ACC112 (cell line): ENCODE measurements around the gene AKR7A3.
"Not testable (repeated sequence)": the region's sequence is repeated elsewhere in the genome, so short reads cannot be mapped to it uniquely, and the experiment has no call there.

Experiments used
- H2AFZ ChIP-seq: fragments of 200-600 bp; sonication (generic); one replicate; pipeline ENCODE4 v1.6.0; 2017; ENCODE audit warnings: antibody characterized with exemption, low read length; ENCODE audit not compliant: unreplicated experiment
- H3K27ac ChIP-seq: fragments of 200-600 bp; sonication (generic); 2 replicates; pipeline ENCODE4 v1.5.1; 2014; ENCODE audit warnings: low read depth, mild to moderate bottlenecking, antibody characterized with exemption, low read length, moderate library complexity
- H3K27me3 ChIP-seq: fragments of 200-600 bp; sonication (generic); 2 replicates; pipeline ENCODE4 v1.6.1; 2014; ENCODE audit warnings: mild to moderate bottlenecking, antibody characterized with exemption, low read length, moderate library complexity, mixed read lengths; ENCODE audit not compliant: insufficient read depth
- H3K36me3 ChIP-seq: fragments of 200-600 bp; sonication (generic); 2 replicates; pipeline ENCODE4 v1.6.1; 2016; ENCODE audit warnings: mild to moderate bottlenecking, antibody characterized with exemption, low read length, moderate library complexity, mixed read lengths; ENCODE audit not compliant: insufficient read depth
- H3K4me1 ChIP-seq: fragments of 200-600 bp; sonication (generic); one replicate; pipeline ENCODE4 v1.6.1; 2016; ENCODE audit warnings: low read length, mixed read lengths; ENCODE audit not compliant: insufficient read depth, unreplicated experiment, control insufficient read depth
- H3K4me3 ChIP-seq: fragments of 200-600 bp; sonication (generic); 2 replicates; pipeline ENCODE4 v1.5.1; 2014; ENCODE audit warnings: mild to moderate bottlenecking, low read depth, low read length
- H3K79me2 ChIP-seq: fragments of 200-600 bp; sonication (generic); one replicate; pipeline ENCODE4 v1.6.0; 2016; ENCODE audit warnings: low read length; ENCODE audit not compliant: control insufficient read depth, unreplicated experiment, insufficient read depth

The AKR7A3 gene

GRCh38 chr1:19288324-19289241, at the start of gene AKR7A3:
Gene AKR7A3, minus strand, starts transcription at chr1:19288770. Its CDS starts 61 bp downstream, at chr1:19288709.
- H3K27ac ChIP-seq, H3K79me2 ChIP-seq, H3K27me3 ChIP-seq, H3K36me3 ChIP-seq, H3K4me1 ChIP-seq: not testable (repeated sequence)
- peak within 1 kb of the TSS; percentile 78 for H3K4me3 ChIP-seq
- peak within 1 kb of the TSS; percentile 24 for H2AFZ ChIP-seq

DNA sequence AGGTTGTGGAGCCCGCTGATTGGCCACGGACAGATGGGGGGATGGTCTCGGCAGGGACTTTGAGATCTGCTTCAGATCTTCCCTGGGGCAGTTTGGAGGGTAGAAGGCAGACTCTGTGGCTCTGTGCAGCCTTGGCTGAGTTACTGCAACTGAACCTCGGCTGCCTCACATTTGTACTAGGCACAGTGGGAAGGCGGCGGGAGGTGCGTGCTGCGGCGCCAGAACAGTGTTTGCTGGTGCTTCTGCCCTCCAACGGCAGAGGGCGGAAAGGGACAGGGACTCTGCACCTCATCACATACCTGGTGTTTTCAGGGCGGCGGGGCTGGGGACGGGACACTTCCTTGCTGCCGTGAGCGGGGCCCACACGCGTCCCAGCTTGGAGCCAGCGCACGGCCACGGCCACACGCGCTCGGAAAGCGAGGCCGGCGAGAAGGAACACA, 49.8 kb upstream of the AKR7A3 start:
- Histone ChIP-seq H3K4me3 (no peak overlapping the region), H3K79me2 (no peaks in the 10 kb centered on the region), H3K36me3 (peaks cover 5% of the 10 kb centered on the region; the same call in 1 of the 2 replicates), H3K27ac (no peak overlapping the region), H2AFZ (no peak overlapping the region), H3K4me1 (no peaks in the 10 kb centered on the region), H3K27me3 (no peaks in the 10 kb centered on the region)

DNA sequence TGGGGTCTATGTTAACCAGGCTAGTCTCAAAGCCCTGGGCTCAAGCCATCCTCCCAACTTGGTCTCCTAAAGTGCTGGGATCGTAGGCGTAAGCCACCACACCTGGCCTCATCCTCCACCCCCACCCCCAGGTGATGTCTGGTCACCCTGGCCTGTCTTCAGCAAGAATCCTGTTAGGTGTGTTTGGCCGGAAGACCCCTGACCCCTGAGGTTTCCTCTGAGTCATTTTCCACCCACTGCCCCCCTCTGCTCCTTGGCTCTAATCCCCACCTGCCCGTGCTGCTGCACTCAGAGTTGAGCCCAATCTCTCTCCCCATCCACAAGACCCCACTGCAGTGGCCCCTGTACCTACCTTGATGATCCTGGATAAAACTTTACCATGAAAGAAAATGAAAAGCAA, 48.7 kb upstream of the AKR7A3 start:
- H3K4me3 ChIP-seq, result no peak overlapping the region
- no peaks in the 10 kb centered on the region for H3K27me3 ChIP-seq
- no peak overlapping the region for H3K27ac ChIP-seq

GRCh38 chr1:19336543-19336942, 48.0 kb upstream of the AKR7A3 start:
- H3K27ac ChIP-seq, result no peak overlapping the region
- H2AFZ ChIP-seq, result no peak overlapping the region
- H3K79me2 ChIP-seq, result no peaks in the 10 kb centered on the region
- H3K4me3 ChIP-seq, result no peak overlapping the region
- H3K4me1 ChIP-seq, result no peaks in the 10 kb centered on the region
- no peaks in the 10 kb centered on the region for H3K27me3 ChIP-seq
- peaks cover 5% of the 10 kb centered on the region; the same call in 1 of the 2 replicates for H3K36me3 ChIP-seq

More for the DNA sequence above, 48.7 kb upstream of the AKR7A3 start:
- Histone ChIP-seq H2AFZ (no peak overlapping the region), H3K79me2 (no peaks in the 10 kb centered on the region), H3K36me3 (peaks cover 5% of the 10 kb centered on the region; the same call in 1 of the 2 replicates), H3K4me1 (no peaks in the 10 kb centered on the region)

- Histone ChIP-seq H3K4me3 (no peak overlapping the region), H3K27me3 (no peaks in the 10 kb centered on the region), H3K36me3 (no peaks in the 10 kb centered on the region), H3K4me1 (no peaks in the 10 kb centered on the region), H2AFZ (no peak overlapping the region), H3K79me2 (no peaks in the 10 kb centered on the region), H3K27ac (no peak overlapping the region)
Measured at GRCh38 chr1:19333587-19334354, 45.2 kb upstream of the AKR7A3 start.

GRCh38 chr1:19332832-19333231, 44.3 kb upstream of the AKR7A3 start:
- no peaks in the 10 kb centered on the region for H3K79me2 ChIP-seq
- H2AFZ ChIP-seq, result no peak overlapping the region
- no peak overlapping the region for H3K27ac ChIP-seq
- no peaks in the 10 kb centered on the region for H3K27me3 ChIP-seq
- H3K4me3 ChIP-seq, result no peak overlapping the region
- no peaks in the 10 kb centered on the region for H3K4me1 ChIP-seq
- no peaks in the 10 kb centered on the region; the same call in 1 of the 2 replicates for H3K36me3 ChIP-seq

GRCh38 chr1:19331262-19331878, 42.8 kb upstream of the AKR7A3 start:
- H3K4me1 ChIP-seq, result no peaks in the 10 kb centered on the region
- no peak overlapping the region for H3K4me3 ChIP-seq
- H3K36me3 ChIP-seq, result no peaks in the 10 kb centered on the region; the same call in 1 of the 2 replicates
- no peak overlapping the region for H2AFZ ChIP-seq
- H3K79me2 ChIP-seq, result no peaks in the 10 kb centered on the region
- H3K27ac ChIP-seq, result no peak overlapping the region
- H3K27me3 ChIP-seq, result no peaks in the 10 kb centered on the region

DNA sequence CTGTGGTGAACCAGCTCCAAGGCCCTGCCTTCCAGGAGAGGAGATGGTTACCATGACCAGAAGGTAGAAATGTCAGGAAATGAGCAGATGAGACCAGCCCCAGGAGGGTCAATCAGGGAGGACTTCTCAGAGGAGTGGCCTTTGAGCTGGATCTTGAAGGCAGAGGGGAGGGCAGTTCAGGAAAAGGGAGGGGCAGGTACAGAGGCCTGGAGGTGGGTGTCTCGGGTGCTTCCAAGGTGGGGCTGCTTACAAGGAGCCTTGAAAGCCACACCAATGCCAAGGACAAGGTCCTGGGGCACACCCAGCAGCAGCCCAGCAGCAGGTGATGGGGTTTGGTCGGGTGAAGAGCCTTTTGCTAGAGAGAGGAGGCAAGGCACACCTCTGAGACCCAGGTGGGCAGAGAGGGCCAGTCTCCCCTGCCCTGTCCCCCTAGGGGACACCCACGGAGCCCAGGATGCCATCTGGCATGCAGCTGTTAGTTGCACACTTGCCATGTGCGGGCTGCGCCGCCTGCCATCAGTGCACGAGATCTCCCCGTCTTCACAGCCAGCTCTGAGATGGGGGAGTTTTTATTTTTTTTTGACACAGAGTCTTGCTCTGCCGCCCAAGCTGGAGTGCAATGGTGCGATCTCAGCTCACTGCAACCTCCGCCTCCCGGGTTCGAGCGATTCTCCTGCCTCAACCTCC, 42.0 kb upstream of the AKR7A3 start:
- H3K79me2 ChIP-seq, result no peaks in the 10 kb centered on the region
- H3K36me3 ChIP-seq, result peaks cover 5% of the 10 kb centered on the region; the same call in 1 of the 2 replicates
- H3K27ac ChIP-seq, result no peak overlapping the region
- H2AFZ ChIP-seq, result no peak overlapping the region
- no peaks in the 10 kb centered on the region for H3K27me3 ChIP-seq
- H3K4me3 ChIP-seq, result no peak overlapping the region
- no peaks in the 10 kb centered on the region for H3K4me1 ChIP-seq

DNA sequence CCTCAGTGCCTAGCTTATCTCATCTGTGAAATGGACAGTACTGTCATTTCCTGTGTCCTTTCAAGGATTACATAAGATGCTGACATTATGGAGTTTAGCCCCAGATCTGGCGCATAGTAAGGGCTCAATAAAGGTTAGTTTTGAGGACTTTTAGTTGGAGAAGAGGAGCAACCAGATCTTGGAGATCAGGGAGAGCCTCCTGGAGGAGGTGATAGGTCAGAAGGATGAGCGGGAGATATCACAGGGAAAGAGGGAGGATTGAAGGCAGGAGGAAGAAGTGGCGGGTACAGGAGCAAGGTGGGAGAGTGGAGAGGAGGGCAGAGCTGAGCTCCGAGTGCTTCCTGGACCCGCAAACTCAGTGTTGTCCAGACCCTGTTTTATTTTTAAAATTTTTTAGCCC, 41.0 kb upstream of the AKR7A3 start:
- peaks cover 5% of the 10 kb centered on the region; the same call in 1 of the 2 replicates for H3K36me3 ChIP-seq
- no peak overlapping the region for H3K27ac ChIP-seq
- H3K4me3 ChIP-seq, result no peak overlapping the region
- H3K4me1 ChIP-seq, result no peaks in the 10 kb centered on the region
- H3K79me2 ChIP-seq, result no peaks in the 10 kb centered on the region
- H3K27me3 ChIP-seq, result no peaks in the 10 kb centered on the region
- no peak overlapping the region for H2AFZ ChIP-seq

- no peaks in the 10 kb centered on the region for H3K79me2 ChIP-seq
- no peak overlapping the region for H3K4me3 ChIP-seq
- peaks cover 6% of the 10 kb centered on the region; the same call in 1 of the 2 replicates for H3K36me3 ChIP-seq
- no peak overlapping the region for H3K27ac ChIP-seq
- no peak overlapping the region for H2AFZ ChIP-seq
- no peaks in the 10 kb centered on the region for H3K27me3 ChIP-seq
- no peaks in the 10 kb centered on the region for H3K4me1 ChIP-seq
Measured at GRCh38 chr1:19329188-19329587, 40.6 kb upstream of the AKR7A3 start.
